ENCODE results near the gene TRABD2B. TPM values are rescaled to one million over a fixed set of nuclear protein-coding genes. Genes with fewer than 3 reads are reported as not detected.

Gene TRABD2B
- total RNA-seq, 1 donor from 2014 or later = 6.2 TPM

GRCh38 chr1:48038270-48038767, 41.1 kb upstream of the TRABD2B start:
- no peaks in the 10 kb centered on the region for H3K9me3 Mint-ChIP-seq
- no peaks in the 10 kb centered on the region for H3K36me3 Mint-ChIP-seq
- H3K4me3 Mint-ChIP-seq = no peak overlapping the region
- no peak for TF ChIP-seq CTCF (IDR thresholded peaks at IDR 0.05; ENCODE audit: unreplicated experiment)
- H3K27ac Mint-ChIP-seq = no peak overlapping the region
- H3K27me3 Mint-ChIP-seq (ENCODE audit: low read depth) = peaks cover 70% of the 10 kb centered on the region
- DNase-seq (ENCODE audit: low spot score in 2 of 2, unreplicated experiment in 2 of 2) = no peak
- H3K4me1 Mint-ChIP-seq = peaks cover 40% of the 10 kb centered on the region

- H3K4me1 Mint-ChIP-seq = peaks cover 28% of the 10 kb centered on the region
- no peak overlapping the region for H3K27ac Mint-ChIP-seq
- no peak overlapping the region for H3K4me3 Mint-ChIP-seq
- no peak for DNase-seq (ENCODE audit: low spot score in 2 of 2, unreplicated experiment in 2 of 2)
- peaks cover 60% of the 10 kb centered on the region for H3K27me3 Mint-ChIP-seq (ENCODE audit: low read depth)
- no peaks in the 10 kb centered on the region for H3K36me3 Mint-ChIP-seq
- TF ChIP-seq CTCF (IDR thresholded peaks at IDR 0.05; ENCODE audit: unreplicated experiment) = no peak
- H3K9me3 Mint-ChIP-seq = no peaks in the 10 kb centered on the region
Measured at GRCh38 chr1:48036710-48037355, 39.6 kb upstream of the TRABD2B start.

- Mint-ChIP-seq H3K27me3 (ENCODE audit: low read depth) (peaks cover 50% of the 10 kb centered on the region), H3K4me3 (no peak overlapping the region), H3K36me3 (no peaks in the 10 kb centered on the region), H3K9me3 (no peaks in the 10 kb centered on the region), H3K4me1 (peaks cover 26% of the 10 kb centered on the region), H3K27ac (no peak overlapping the region)
- no peak for TF ChIP-seq CTCF (IDR thresholded peaks at IDR 0.05; ENCODE audit: unreplicated experiment)
- no peak for DNase-seq (ENCODE audit: low spot score in 2 of 2, unreplicated experiment in 2 of 2)
Measured at GRCh38 chr1:48035371-48036141, 38.4 kb upstream of the TRABD2B start.

GRCh38 chr1:48033495-48034045, 36.4 kb upstream of the TRABD2B start:
- no peak for DNase-seq (ENCODE audit: low spot score in 2 of 2, unreplicated experiment in 2 of 2)
- no peaks in the 10 kb centered on the region for H3K36me3 Mint-ChIP-seq

GRCh38 chr1:48031676-48032075, 34.5 kb upstream of the TRABD2B start:
- Mint-ChIP-seq H3K36me3 (no peaks in the 10 kb centered on the region), H3K4me1 (no peaks in the 10 kb centered on the region), H3K27me3 (ENCODE audit: low read depth) (peaks cover 43% of the 10 kb centered on the region), H3K9me3 (no peaks in the 10 kb centered on the region), H3K4me3 (no peak overlapping the region), H3K27ac (no peak overlapping the region)
- no peak for TF ChIP-seq CTCF (IDR thresholded peaks at IDR 0.05; ENCODE audit: unreplicated experiment)
- DNase-seq (ENCODE audit: low spot score in 2 of 2, unreplicated experiment in 2 of 2) = no peak

More at GRCh38 chr1:48033495-48034045, 36.4 kb upstream of the TRABD2B start:
- H3K27me3 Mint-ChIP-seq (ENCODE audit: low read depth) = peaks cover 45% of the 10 kb centered on the region
- H3K27ac Mint-ChIP-seq = no peak overlapping the region
- no peak for TF ChIP-seq CTCF (IDR thresholded peaks at IDR 0.05; ENCODE audit: unreplicated experiment)
- H3K4me1 Mint-ChIP-seq = peaks cover 9% of the 10 kb centered on the region
- no peak overlapping the region for H3K4me3 Mint-ChIP-seq
- H3K9me3 Mint-ChIP-seq = no peaks in the 10 kb centered on the region

All from mesothelial cell of epicardium (in vitro differentiated cells).